ENCODE measurements around the gene GNG12. TPM values are rescaled to one million over a fixed set of nuclear protein-coding genes. Genes with fewer than 3 reads are reported as not detected.
A peak's percentile ranks its signal among the peaks of the same experiment; 100 is the strongest.

Gene GNG12
- total RNA-seq, 1 donor from 2014 or later: 17.3 TPM

GRCh38 chr1:67759066-67759465, 74.2 kb downstream of the GNG12 start:
- DNase-seq (ENCODE audit: low spot score) (no peak), ATAC-seq (no peak)

- DNase-seq (ENCODE audit: low spot score) (no peak), ATAC-seq (no peak)
Observed at GRCh38 chr1:67755619-67756018, 77.6 kb downstream of the GNG12 start.

- no peak for DNase-seq (ENCODE audit: low spot score)
- ATAC-seq: no peak
Observed at GRCh38 chr1:67755160-67755559, 78.1 kb downstream of the GNG12 start.

GRCh38 chr1:67754526-67754920, 78.7 kb downstream of the GNG12 start:
- DNase-seq (ENCODE audit: low spot score) (no peak), ATAC-seq (no peak)

- DNase-seq (ENCODE audit: low spot score) (no peak), ATAC-seq (peak; percentile 83)
Observed at GRCh38 chr1:67753776-67754525, 79.3 kb downstream of the GNG12 start.

- ATAC-seq (no peak), DNase-seq (ENCODE audit: low spot score) (no peak)
Observed at GRCh38 chr1:67752306-67752705, 81.0 kb downstream of the GNG12 start.

GRCh38 chr1:67750691-67751054, 82.6 kb downstream of the GNG12 start:
- DNase-seq (ENCODE audit: low spot score) (no peak), ATAC-seq (no peak)

- no peak for DNase-seq (ENCODE audit: low spot score)
- peak; percentile 35 for ATAC-seq
Observed at GRCh38 chr1:67749844-67750690, 83.2 kb downstream of the GNG12 start.

GRCh38 chr1:67749263-67749843, 83.9 kb downstream of the GNG12 start:
- DNase-seq (ENCODE audit: low spot score) (no peak), ATAC-seq (peak; percentile 36)

GRCh38 chr1:67748630-67749029, 84.6 kb downstream of the GNG12 start:
- DNase-seq (ENCODE audit: low spot score) (no peak), ATAC-seq (peak; percentile 91)

GRCh38 chr1:67747671-67748546, 85.4 kb downstream of the GNG12 start:
- ATAC-seq (peak; percentile 59), DNase-seq (ENCODE audit: low spot score) (no peak)

- DNase-seq (ENCODE audit: low spot score) (no peak), ATAC-seq (no peak)
Observed at GRCh38 chr1:67745875-67746698, 87.2 kb downstream of the GNG12 start.

- DNase-seq (ENCODE audit: low spot score) (no peak), ATAC-seq (no peak)
Observed at GRCh38 chr1:67743072-67743725, 90.1 kb downstream of the GNG12 start.

- ATAC-seq: no peak
Observed at GRCh38 chr1:67741736-67742135, 91.5 kb downstream of the GNG12 start.

GRCh38 chr1:67741121-67741520, 92.1 kb downstream of the GNG12 start:
- peak; percentile 75 for ATAC-seq
- peak; percentile 53 for DNase-seq (ENCODE audit: low spot score)

More at GRCh38 chr1:67741736-67742135, 91.5 kb downstream of the GNG12 start:
- DNase-seq (ENCODE audit: low spot score): no peak

GRCh38 chr1:67740543-67740942, 92.7 kb downstream of the GNG12 start:
- ATAC-seq (no peak), DNase-seq (ENCODE audit: low spot score) (no peak)

- ATAC-seq: no peak
Observed at GRCh38 chr1:67739361-67739760, 93.9 kb downstream of the GNG12 start.

GRCh38 chr1:67738401-67738800, 94.9 kb downstream of the GNG12 start:
- ATAC-seq: no peak
- DNase-seq (ENCODE audit: low spot score): no peak

More at GRCh38 chr1:67739361-67739760, 93.9 kb downstream of the GNG12 start:
- DNase-seq (ENCODE audit: low spot score): no peak

GRCh38 chr1:67737875-67738274, 95.4 kb downstream of the GNG12 start:
- no peak for ATAC-seq
- no peak for DNase-seq (ENCODE audit: low spot score)

Data from left lobe of liver (tissue), 2 donors.